Activated CD4-positive, CD25-positive, alpha-beta regulatory T cell treated with anti-CD3 and anti-CD28 coated beads, Interleukin-2, amount 50 U/mL, for 24 hours (primary cell): ENCODE results near the gene DPM2.
A peak's percentile ranks its signal among the peaks of the same experiment; 100 is the strongest.

ENCODE experiments used
- ATAC-seq, 2 donors: fragments of 150-1000 bp; cut with Tn5 transposase; one replicate each; pipeline ENCODE4 v1.10.0; 2021; ENCODE audit warnings: mild to moderate bottlenecking in 1 of 2, moderate library complexity in 1 of 2

The DPM2 gene

GRCh38 chr9:127918183-127919107, 19.2 kb downstream of the DPM2 start:
- no peak for ATAC-seq

GRCh38 chr9:127917603-127918002, 20.1 kb downstream of the DPM2 start:
- no peak for ATAC-seq

GRCh38 chr9:127916720-127917581, 20.7 kb downstream of the DPM2 start, which contains the start of gene ST6GALNAC4:
TSS of gene ST6GALNAC4 (minus strand) at chr9:127917041. CDS start at chr9:127916419, 622 bp downstream.
- ATAC-seq = peak; percentile 93 to 96

GRCh38 chr9:127915801-127916719, 21.6 kb downstream of the DPM2 start:
- ATAC-seq = no peak

- ATAC-seq = no peak
Measured at GRCh38 chr9:127915325-127915752, 22.3 kb downstream of the DPM2 start.

GRCh38 chr9:127913682-127914081, 24.0 kb downstream of the DPM2 start:
- ATAC-seq = no peak

GRCh38 chr9:127912882-127913281, 24.8 kb downstream of the DPM2 start:
- ATAC-seq = no peak

GRCh38 chr9:127912296-127912695, 25.4 kb downstream of the DPM2 start:
- ATAC-seq = no peak

GRCh38 chr9:127910613-127911205, 26.9 kb downstream of the DPM2 start:
- ATAC-seq = no peak

- ATAC-seq = no peak
Measured at GRCh38 chr9:127909839-127910273, 27.8 kb downstream of the DPM2 start.

- no peak for ATAC-seq
Measured at GRCh38 chr9:127908660-127908926, 29.1 kb downstream of the DPM2 start.

- ATAC-seq = no peak
Measured at GRCh38 chr9:127907867-127908659, 29.6 kb downstream of the DPM2 start.

- ATAC-seq = peak; percentile 67 to 73
Measured at GRCh38 chr9:127905788-127906191, 31.9 kb downstream of the DPM2 start.

GRCh38 chr9:127905004-127905728, 32.5 kb downstream of the DPM2 start:
- ATAC-seq = peak; percentile 63 to 73

- ATAC-seq = peak; percentile 1 to 3
Measured at GRCh38 chr9:127904561-127905003, 33.1 kb downstream of the DPM2 start.

- peak; percentile 6 to 12 for ATAC-seq
Measured at GRCh38 chr9:127903557-127904475, 33.8 kb downstream of the DPM2 start.

GRCh38 chr9:127899128-127899943, 38.3 kb downstream of the DPM2 start, which contains the start of gene ST6GALNAC6:
TSS of gene ST6GALNAC6 (minus strand) at chr9:127899603. CDS start at chr9:127897981, 1,622 bp downstream.
- peak; percentile 83 to 87 for ATAC-seq
